Measurements from ENCODE around the gene CERK. TPM values are rescaled to one million over a fixed set of nuclear protein-coding genes. Genes with fewer than 3 reads are reported as not detected.
"Not testable (repeated sequence)": the region's sequence is repeated elsewhere in the genome, so short reads cannot be mapped to it uniquely, and the experiment has no call there.

Gene CERK
- total and polyA plus RNA-seq, 2 experiments from 2014 or later = 37.2 to 74.9 TPM

GRCh38 chr22:46650078-46650810, 87.8 kb downstream of the CERK start:
- H3K4me3 ChIP-seq = no peak overlapping the region
- H3K36me3 ChIP-seq = no peaks in the 10 kb centered on the region
- no peak for TF ChIP-seq CTCF (IDR thresholded peaks at IDR 0.05; ENCODE audit: low read depth, low read length)
- no peaks in the 10 kb centered on the region for H3K9me3 ChIP-seq (ENCODE audit: low read depth)
- no peaks in the 10 kb centered on the region for H3K27me3 ChIP-seq
- peaks cover 37% of the 10 kb centered on the region for H3K4me1 ChIP-seq (ENCODE audit: low read depth)
- peak overlapping the region; percentile 82 for H3K27ac ChIP-seq
- peak in 1 of 2 donors; percentile 49 for DNase-seq (ENCODE audit: low read depth in 1 of 2, low spot score in 1 of 2)

GRCh38 chr22:46649141-46650077, 88.6 kb downstream of the CERK start:
- Histone ChIP-seq H3K4me1 (ENCODE audit: low read depth) (peaks cover 41% of the 10 kb centered on the region), H3K27ac (peak overlapping the region; percentile 82), H3K36me3 (no peaks in the 10 kb centered on the region), H3K4me3 (no peak overlapping the region), H3K27me3 (no peaks in the 10 kb centered on the region), H3K9me3 (ENCODE audit: low read depth) (no peaks in the 10 kb centered on the region)
- no peak for TF ChIP-seq CTCF (IDR thresholded peaks at IDR 0.05; ENCODE audit: low read depth, low read length)
- peak; percentile 30 to 78 for DNase-seq (ENCODE audit: low read depth in 1 of 2, low spot score in 1 of 2)

- H3K4me3 ChIP-seq; DNase-seq (ENCODE audit: low read depth in 1 of 2, low spot score in 1 of 2); H3K36me3 ChIP-seq; H3K27me3 ChIP-seq; H3K9me3 ChIP-seq (ENCODE audit: low read depth); H3K27ac ChIP-seq: not testable (repeated sequence)
- H3K4me1 ChIP-seq (ENCODE audit: low read depth) = peaks cover 41% of the 10 kb centered on the region
Observed at GRCh38 chr22:46648225-46648820, 89.7 kb downstream of the CERK start.

GRCh38 chr22:46646531-46647215, 91.4 kb downstream of the CERK start:
- H3K4me1 ChIP-seq (ENCODE audit: low read depth) = peaks cover 34% of the 10 kb centered on the region
- TF ChIP-seq CTCF (IDR thresholded peaks at IDR 0.05; ENCODE audit: low read depth, low read length) = no peak
- H3K27me3 ChIP-seq = no peaks in the 10 kb centered on the region
- no peak overlapping the region for H3K4me3 ChIP-seq
- no peaks in the 10 kb centered on the region for H3K9me3 ChIP-seq (ENCODE audit: low read depth)
- no peak overlapping the region for H3K27ac ChIP-seq
- no peak for DNase-seq (ENCODE audit: low read depth in 1 of 2, low spot score in 1 of 2)
- H3K36me3 ChIP-seq = no peaks in the 10 kb centered on the region

- DNase-seq (ENCODE audit: low read depth in 1 of 2, low spot score in 1 of 2); H3K27ac ChIP-seq; H3K36me3 ChIP-seq; H3K4me3 ChIP-seq; H3K9me3 ChIP-seq (ENCODE audit: low read depth); H3K27me3 ChIP-seq: not testable (repeated sequence)
- peaks cover 14% of the 10 kb centered on the region for H3K4me1 ChIP-seq (ENCODE audit: low read depth)
Observed at GRCh38 chr22:46642840-46643480, 95.1 kb downstream of the CERK start.

- peak in 1 of 2 donors; percentile 40 for DNase-seq (ENCODE audit: low read depth in 1 of 2, low spot score in 1 of 2)
- TF ChIP-seq CTCF (IDR thresholded peaks at IDR 0.05; ENCODE audit: low read depth, low read length) = no peak
- no peak overlapping the region for H3K27ac ChIP-seq
- peaks cover 11% of the 10 kb centered on the region for H3K4me1 ChIP-seq (ENCODE audit: low read depth)
- H3K9me3 ChIP-seq (ENCODE audit: low read depth) = no peaks in the 10 kb centered on the region
- no peaks in the 10 kb centered on the region for H3K36me3 ChIP-seq
- H3K4me3 ChIP-seq = no peak overlapping the region
- no peaks in the 10 kb centered on the region for H3K27me3 ChIP-seq
Observed at GRCh38 chr22:46641811-46642266, 96.2 kb downstream of the CERK start.
